SU-DHL-6 (cell line): ENCODE data around the gene RCAN3.

Source experiments
- CTCF ChIP-seq: fragments of 200-600 bp; sonication (generic); IDR thresholded peaks from one replicate; pipeline ENCODE4 v1.5.1; 2017; ENCODE audit warnings: antibody characterized with exemption, mild to moderate bottlenecking, low read length, moderate library complexity; ENCODE audit not compliant: insufficient read depth, poor library complexity, severe bottlenecking
- EZH2phosphoT487 ChIP-seq: fragments of 200-600 bp; sonication (generic), shearing (Covaris generic); conservative IDR thresholded peaks from 2 replicates; pipeline ENCODE4 v1.6.1; 2018; ENCODE audit warnings: mild to moderate bottlenecking, antibody characterized with exemption, low read length, moderate library complexity, mixed read lengths

- TF ChIP-seq CTCF = no peak
- TF ChIP-seq EZH2phosphoT487 = no peak
Observed at GRCh38 chr1:24514946-24515345, 12.3 kb downstream of the RCAN3 start.
